Measurements from ENCODE around the gene TUBB1. TPM values are rescaled to one million over a fixed set of nuclear protein-coding genes. Genes with fewer than 3 reads are reported as not detected.

The TUBB1 gene
- total RNA-seq, 3 donors from 2014 or later: not detected

DNA sequence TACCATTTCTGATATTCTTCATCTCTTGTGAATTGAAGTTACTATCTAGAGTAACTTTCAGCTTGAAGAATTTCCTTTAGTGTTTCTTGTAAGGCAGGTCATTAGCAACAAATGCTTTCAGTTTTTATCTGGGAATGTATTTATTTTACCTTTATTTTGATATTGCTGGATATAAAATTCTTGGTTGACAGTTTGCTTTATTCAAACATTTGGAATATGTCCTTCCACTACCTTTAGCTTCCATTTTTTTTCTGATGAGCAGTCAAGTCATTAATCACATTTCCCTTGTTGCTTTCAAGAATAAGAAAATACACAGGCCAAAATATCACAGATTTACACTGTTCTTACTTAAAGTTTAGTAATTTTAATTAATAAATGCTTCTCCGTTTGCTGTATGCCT, 43.9 kb upstream of the TUBB1 start:
- Histone ChIP-seq H3K4me3 (no peak overlapping the region), H3K4me1 (ENCODE audit: low read depth) (peaks cover under 1% of the 10 kb centered on the region), H3K36me3 (ENCODE audit: low read depth) (no peaks in the 10 kb centered on the region), H3K9me3 (peaks cover 5% of the 10 kb centered on the region)
- intact Hi-C loops (cut with DNase I, micrococcal nuclease): no loop called here
- TF ChIP-seq, protein P1, sequence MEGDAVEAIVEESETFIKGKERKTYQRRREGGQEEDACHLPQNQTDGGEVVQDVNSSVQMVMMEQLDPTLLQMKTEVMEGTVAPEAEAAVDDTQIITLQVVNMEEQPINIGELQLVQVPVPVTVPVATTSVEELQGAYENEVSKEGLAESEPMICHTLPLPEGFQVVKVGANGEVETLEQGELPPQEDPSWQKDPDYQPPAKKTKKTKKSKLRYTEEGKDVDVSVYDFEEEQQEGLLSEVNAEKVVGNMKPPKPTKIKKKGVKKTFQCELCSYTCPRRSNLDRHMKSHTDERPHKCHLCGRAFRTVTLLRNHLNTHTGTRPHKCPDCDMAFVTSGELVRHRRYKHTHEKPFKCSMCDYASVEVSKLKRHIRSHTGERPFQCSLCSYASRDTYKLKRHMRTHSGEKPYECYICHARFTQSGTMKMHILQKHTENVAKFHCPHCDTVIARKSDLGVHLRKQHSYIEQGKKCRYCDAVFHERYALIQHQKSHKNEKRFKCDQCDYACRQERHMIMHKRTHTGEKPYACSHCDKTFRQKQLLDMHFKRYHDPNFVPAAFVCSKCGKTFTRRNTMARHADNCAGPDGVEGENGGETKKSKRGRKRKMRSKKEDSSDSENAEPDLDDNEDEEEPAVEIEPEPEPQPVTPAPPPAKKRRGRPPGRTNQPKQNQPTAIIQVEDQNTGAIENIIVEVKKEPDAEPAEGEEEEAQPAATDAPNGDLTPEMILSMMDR (IDR thresholded peaks at IDR 0.05): no peak
- ATAC-seq (no peak), DNase-seq (no peak)

DNA sequence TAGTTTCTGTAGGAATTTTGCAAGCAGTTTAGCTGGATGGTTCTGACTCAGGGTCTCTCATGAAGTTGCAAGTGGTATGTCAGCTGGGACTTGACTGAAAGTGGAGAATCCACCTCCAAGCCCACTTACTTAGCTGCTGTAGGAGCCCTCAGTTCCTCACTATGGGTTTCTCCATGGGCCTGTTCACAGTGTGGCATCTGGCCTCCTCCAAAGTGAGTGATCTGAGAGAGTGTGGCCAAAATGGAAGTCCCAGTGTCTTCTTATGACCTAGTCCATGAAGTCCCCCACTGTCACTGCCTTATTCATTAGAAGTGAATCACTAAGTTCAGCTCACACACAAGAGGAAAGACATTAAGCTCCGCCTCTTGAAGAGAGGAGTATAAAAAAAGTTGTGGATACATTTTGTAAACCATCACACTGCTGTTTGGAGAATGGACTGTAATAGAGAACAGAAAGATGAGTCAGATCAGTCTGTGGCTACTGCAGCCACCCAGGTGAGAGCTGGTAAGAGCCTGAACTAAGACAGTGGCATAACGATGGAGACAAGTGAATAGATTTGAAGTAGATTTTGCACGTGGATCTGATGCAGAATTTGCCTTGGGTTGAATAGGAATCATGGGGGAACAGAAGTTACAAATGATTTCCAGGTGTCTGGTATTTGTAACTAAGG, 43.0 kb upstream of the TUBB1 start:
- ATAC-seq: no peak
- TF ChIP-seq, protein P1 (IDR thresholded peaks at IDR 0.05): no peak

DNA sequence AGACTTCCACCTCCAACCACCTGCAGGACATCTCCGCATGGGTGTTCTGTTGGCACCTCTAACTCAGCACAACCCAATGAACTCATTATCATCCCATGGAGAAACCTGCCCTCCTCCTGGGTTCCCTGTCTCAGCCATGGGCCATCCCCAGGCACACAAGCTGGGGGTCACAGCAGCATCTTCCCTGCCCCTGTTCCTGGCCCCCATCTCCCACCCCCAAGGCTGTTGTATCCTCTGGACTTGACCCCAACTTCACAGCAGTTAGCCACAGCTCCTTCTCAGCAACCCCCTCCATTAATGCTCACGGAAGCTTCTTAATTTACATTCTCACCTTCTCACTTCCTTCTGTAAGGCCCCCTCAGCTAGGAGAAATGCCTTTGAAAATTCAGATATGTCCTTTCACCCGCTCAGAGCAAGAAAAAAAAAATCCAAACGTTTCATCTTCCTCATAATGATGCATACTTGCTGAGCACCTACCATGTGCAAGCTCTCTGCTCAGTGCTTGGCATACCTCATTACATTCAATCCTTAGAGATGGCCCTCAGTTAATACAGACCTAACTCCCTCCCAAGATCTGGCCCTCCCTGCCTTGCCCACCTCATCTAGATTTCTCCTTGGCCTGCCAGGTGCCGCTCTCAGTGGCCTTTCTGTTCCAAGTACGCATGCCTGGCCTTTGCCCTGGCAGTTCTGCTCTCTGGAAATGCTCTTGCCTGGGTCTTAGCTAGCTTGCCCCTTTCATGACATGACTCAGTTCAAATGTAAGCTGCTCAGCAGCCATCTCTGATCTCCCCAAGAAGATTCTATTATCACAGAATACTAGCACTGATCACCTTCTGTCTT, 40.7 kb upstream of the TUBB1 start:
- Histone ChIP-seq H3K36me3 (ENCODE audit: low read depth) (no peaks in the 10 kb centered on the region), H3K4me3 (no peak overlapping the region), H3K4me1 (ENCODE audit: low read depth) (peaks cover 7% of the 10 kb centered on the region), H3K9me3 (peaks cover 5% of the 10 kb centered on the region)
- TF ChIP-seq, protein P1 (IDR thresholded peaks at IDR 0.05): no peak
- intact Hi-C loops (cut with DNase I, micrococcal nuclease): no loop called here
- DNase-seq: no peak
- ATAC-seq: no peak

More for the DNA sequence above, 43.0 kb upstream of the TUBB1 start:
- H3K9me3 ChIP-seq: peaks cover 5% of the 10 kb centered on the region
- no peak for DNase-seq
- peaks cover 2% of the 10 kb centered on the region for H3K4me1 ChIP-seq (ENCODE audit: low read depth)
- H3K4me3 ChIP-seq: no peak overlapping the region
- no peaks in the 10 kb centered on the region for H3K36me3 ChIP-seq (ENCODE audit: low read depth)
- intact Hi-C loops (cut with DNase I, micrococcal nuclease): no loop called here

DNA sequence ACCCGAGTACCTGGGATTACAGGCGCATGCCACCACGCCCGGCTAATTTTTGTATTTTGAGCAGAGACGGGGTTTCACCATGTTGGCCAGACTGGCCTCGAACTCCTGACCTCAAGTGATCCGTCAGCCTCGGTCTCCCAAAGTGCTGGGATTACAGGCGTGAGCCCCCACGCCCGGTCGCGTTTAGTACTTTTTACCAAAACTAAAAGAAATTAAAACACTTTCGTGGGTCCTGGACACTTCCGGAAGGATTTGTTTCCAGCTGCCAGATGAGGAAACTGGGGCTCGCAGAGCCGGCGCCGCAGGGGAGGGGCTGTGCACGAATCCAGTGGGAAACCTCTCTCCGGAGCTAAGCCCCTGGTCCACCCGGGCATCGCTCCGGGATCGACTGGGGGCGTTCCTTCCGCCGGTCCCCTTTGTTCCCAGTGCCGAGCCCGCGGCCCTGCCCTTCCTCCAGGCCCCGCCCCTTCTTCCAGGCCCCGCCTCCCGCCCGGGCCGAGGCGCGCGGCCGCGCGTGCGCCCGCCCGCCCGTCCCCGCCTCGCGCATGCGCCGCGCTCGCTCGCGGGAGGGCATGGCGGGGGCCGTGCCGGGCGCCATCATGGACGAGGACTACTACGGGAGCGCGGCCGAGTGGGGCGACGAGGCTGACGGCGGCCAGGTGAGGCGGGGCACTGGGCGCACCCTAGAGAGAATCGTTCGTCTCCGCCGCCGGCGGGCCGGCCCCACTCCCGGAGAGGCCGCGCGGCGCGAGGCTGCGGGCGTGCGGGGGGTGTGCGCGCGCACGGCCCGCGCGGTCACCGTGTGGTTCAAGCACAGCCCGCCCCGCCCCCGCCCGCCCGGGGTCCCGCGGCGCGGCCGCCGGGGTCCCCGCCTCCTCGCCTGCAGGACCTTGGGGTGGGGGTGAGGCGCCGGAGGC, 38.3 kb upstream of the TUBB1 start, which contains the start of gene NELFCD:
Gene NELFCD, plus strand, starts transcription at position 546 of the 917 bp plus-strand sequence. Its CDS starts 54 bp downstream, at position 600.
- DNase-seq: peak; percentile 92 to 96 (median 93)
- no peaks in the 10 kb centered on the region for H3K36me3 ChIP-seq (ENCODE audit: low read depth)
- H3K9me3 ChIP-seq: no peaks in the 10 kb centered on the region
- H3K4me3 ChIP-seq: peak within 1 kb of the TSS; percentile 61
- ATAC-seq: peak; percentile 98
- H3K4me1 ChIP-seq (ENCODE audit: low read depth): peaks cover 19% of the 10 kb centered on the region
- intact Hi-C loops (cut with DNase I, micrococcal nuclease): no loop called here
- TF ChIP-seq, protein P1 (IDR thresholded peaks at IDR 0.05): no peak

Measured in mucosa of descending colon (tissue), 3 donors.